GM12878 (cell line): Measurements from ENCODE around the gene GAK. TPM values are rescaled to one million over a fixed set of nuclear protein-coding genes. Genes with fewer than 3 reads are reported as not detected.

Source experiments
- ASH2L ChIP-seq: fragments of 300-600, 200-600 bp; sonication (generic); IDR thresholded peaks from 2 replicates; pipeline ENCODE4 v1.6.1; 2017; ENCODE audit warnings: low read depth, mild to moderate bottlenecking, borderline replicate concordance
- BHLHE40 ChIP-seq, 2 experiments: fragments of 450-650 bp in 1 of 2; IDR thresholded peaks; 2 replicates each; pipeline ENCODE4 v1.6.1; 2011 to 2017; ENCODE audit warnings: low read depth in 2 of 2, borderline replicate concordance in 1 of 2, improper control_type of control experiment in 1 of 2, low read length in 1 of 2, mild to moderate bottlenecking in 1 of 2
- BRCA1 ChIP-seq: IDR thresholded peaks from 2 replicates; pipeline ENCODE4 v1.6.1; 2011; ENCODE audit warnings: low read depth, low read length, improper control_type of control experiment
- CREB1 ChIP-seq: IDR thresholded peaks from 2 replicates; pipeline ENCODE4 v1.6.1; 2012; ENCODE audit warnings: low read depth, mild to moderate bottlenecking, inconsistent platforms
- JUNB ChIP-seq: IDR thresholded peaks from 2 replicates; pipeline ENCODE4 v1.6.1; 2016; ENCODE audit warnings: antibody characterized with exemption, mild to moderate bottlenecking
- MEF2B ChIP-seq: fragments of 450-650 bp; IDR thresholded peaks from 2 replicates; pipeline ENCODE4 v1.6.1; 2018; ENCODE audit warnings: mild to moderate bottlenecking, moderate library complexity; ENCODE audit not compliant: partially characterized antibody, poor library complexity, severe bottlenecking
- TBL1XR1 ChIP-seq: IDR thresholded peaks from 2 replicates; pipeline ENCODE4 v1.6.1; 2012; ENCODE audit warnings: low read depth, low read length, improper control_type of control experiment
- ZNF217 ChIP-seq: fragments of 450-650 bp; IDR thresholded peaks from 2 replicates; pipeline ENCODE4 v1.6.1; 2017; ENCODE audit warnings: antibody characterized with exemption, mild to moderate bottlenecking
- ZNF24 ChIP-seq: fragments of 450-650 bp; IDR thresholded peaks from 2 replicates; pipeline ENCODE4 v1.6.1; 2017; ENCODE audit warnings: antibody characterized with exemption, mild to moderate bottlenecking
- polyA plus RNA-seq, 11 experiments: library from polyadenylated mRNA; depleted of rRNA in 4 of 11; unstranded in 6 of 11; stranded (reverse) in 5 of 11; fragments of >200 nt; fragmentation: Nextera tagmentation in 4 of 11; fragmentation: Illumina TruSeq in 1 of 11; extraction: Ambion mirVana in 4 of 11; extraction: Trizol in 1 of 11; gene quantifications; 1 replicate in 1 of 11; 2 replicates in 10 of 11; pipeline versions ENCODE4 v1.2.1 to v1.2.3, GENCODE V29; 2011 to 2016; ENCODE audit warnings: inconsistent platforms in 2 of 11, missing spikeins in 2 of 11, low read depth in 1 of 11
- total RNA-seq, 4 experiments: library from RNA; depleted of rRNA in 3 of 4; stranded (reverse); fragments of >200 nt in 3 of 4; fragmentation: Illumina TruSeq in 1 of 4; extraction: Trizol in 1 of 4; gene quantifications; 2 replicates each; pipeline versions ENCODE4 v1.2.1 to v1.2.3, GENCODE V29; 2013 to 2021
- TF ChIP-seq, protein P1 (sequence below): fragments of 450-650 bp; IDR thresholded peaks from 2 replicates; pipeline ENCODE4 v1.6.1; 2016; ENCODE audit warnings: mild to moderate bottlenecking, moderate library complexity, borderline replicate concordance
- TF ChIP-seq, protein P2 (sequence below): IDR thresholded peaks from 2 replicates; pipeline ENCODE4 v1.6.1; 2011; ENCODE audit warnings: low read depth, mild to moderate bottlenecking, low read length, moderate library complexity, borderline replicate concordance; ENCODE audit errors: extremely low read depth

The GAK gene
- total and polyA plus RNA-seq, 10 of the 15 experiments (the other 5 are each of a cell fraction or from before 2014, with no cell fraction given): 0.82 to 127 (median 53.8) TPM

DNA sequence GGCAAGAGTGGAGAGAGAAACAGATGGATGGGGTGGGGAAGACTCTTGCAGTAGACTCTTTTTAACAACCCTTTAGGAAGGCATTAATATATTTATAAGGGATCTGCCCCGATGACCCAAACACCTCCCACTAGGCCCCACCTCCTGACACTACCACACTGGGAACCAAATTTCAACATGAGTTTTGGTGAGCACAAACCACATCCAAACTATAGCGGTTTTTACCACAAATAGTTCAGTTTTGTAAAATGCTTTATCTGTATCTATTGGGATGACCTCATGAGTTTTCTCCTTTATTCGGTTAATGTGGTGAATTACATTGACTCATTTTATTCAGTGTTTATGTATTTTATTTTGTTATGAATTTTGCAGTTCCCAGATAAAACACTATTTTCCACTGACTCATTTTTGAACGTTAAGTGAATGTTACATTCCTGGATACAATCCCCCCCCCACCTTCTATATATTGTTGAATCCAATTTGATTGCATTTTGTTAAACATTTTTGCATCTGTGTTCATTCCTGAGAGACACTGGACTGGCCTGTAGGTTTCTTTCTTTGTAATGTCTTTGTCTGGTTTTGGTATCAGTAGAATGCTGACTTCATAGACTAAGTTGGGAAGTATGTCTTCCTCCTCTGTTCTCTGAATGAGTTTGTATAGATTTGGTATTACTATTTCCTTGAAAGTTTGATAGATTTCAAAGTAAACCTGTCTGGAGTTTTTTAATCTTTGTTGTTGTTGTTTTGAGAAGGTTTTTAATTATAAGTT is 92.3 kb downstream of the GAK start (continued):
- TF ChIP-seq TBL1XR1 (no peak), BHLHE40 (IDR thresholded peaks at IDR 0.05; ENCODE audit: borderline replicate concordance in 1 of 2, low read depth in 2 of 2, low read length in 1 of 2) (no peak), ZNF24 (no peak), BRCA1 (no peak), JUNB (peak; percentile 66), MEF2B (no peak), ASH2L (no peak), CREB1 (no peak), ZNF217 (no peak)
- TF ChIP-seq, protein P1, sequence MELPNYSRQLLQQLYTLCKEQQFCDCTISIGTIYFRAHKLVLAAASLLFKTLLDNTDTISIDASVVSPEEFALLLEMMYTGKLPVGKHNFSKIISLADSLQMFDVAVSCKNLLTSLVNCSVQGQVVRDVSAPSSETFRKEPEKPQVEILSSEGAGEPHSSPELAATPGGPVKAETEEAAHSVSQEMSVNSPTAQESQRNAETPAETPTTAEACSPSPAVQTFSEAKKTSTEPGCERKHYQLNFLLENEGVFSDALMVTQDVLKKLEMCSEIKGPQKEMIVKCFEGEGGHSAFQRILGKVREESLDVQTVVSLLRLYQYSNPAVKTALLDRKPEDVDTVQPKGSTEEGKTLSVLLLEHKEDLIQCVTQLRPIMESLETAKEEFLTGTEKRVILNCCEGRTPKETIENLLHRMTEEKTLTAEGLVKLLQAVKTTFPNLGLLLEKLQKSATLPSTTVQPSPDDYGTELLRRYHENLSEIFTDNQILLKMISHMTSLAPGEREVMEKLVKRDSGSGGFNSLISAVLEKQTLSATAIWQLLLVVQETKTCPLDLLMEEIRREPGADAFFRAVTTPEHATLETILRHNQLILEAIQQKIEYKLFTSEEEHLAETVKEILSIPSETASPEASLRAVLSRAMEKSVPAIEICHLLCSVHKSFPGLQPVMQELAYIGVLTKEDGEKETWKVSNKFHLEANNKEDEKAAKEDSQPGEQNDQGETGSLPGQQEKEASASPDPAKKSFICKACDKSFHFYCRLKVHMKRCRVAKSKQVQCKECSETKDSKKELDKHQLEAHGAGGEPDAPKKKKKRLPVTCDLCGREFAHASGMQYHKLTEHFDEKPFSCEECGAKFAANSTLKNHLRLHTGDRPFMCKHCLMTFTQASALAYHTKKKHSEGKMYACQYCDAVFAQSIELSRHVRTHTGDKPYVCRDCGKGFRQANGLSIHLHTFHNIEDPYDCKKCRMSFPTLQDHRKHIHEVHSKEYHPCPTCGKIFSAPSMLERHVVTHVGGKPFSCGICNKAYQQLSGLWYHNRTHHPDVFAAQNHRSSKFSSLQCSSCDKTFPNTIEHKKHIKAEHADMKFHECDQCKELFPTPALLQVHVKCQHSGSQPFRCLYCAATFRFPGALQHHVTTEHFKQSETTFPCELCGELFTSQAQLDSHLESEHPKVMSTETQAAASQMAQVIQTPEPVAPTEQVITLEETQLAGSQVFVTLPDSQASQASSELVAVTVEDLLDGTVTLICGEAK: no peak
- TF ChIP-seq, protein P2, sequence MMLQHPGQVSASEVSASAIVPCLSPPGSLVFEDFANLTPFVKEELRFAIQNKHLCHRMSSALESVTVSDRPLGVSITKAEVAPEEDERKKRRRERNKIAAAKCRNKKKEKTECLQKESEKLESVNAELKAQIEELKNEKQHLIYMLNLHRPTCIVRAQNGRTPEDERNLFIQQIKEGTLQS: no peak
